ENCODE data around the gene ANP32D.
"Not testable (repeated sequence)": the region's sequence is repeated elsewhere in the genome, so short reads cannot be mapped to it uniquely, and the experiment has no call there.

ANP32D gene

DNA sequence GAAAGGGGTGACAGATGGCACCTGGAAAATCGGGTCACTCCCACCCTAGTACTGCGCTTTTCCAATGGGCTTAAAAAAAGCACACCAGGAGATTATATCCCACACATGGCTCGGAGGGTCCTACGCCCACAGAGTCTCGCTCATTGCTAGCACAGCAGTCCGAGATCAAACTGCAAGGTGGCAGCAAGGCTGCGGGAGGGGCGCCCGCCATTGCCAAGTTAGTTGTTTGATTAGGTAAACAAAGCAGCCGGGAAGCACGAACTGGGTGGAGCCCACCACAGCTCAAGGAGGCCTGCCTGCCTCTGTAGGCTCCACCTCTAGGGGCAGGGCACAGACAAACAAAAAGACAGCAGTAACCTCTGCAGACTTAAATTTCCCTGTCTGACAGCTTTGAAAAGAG lies 2.1 kb downstream of the ANP32D start:
- H3K4me1 ChIP-seq (ENCODE audit: control insufficient read depth, insufficient read depth, low read depth, low read length); H3K79me1 ChIP-seq (replicated peaks; ENCODE audit: low read length, poor library complexity, severe bottlenecking); H3K14ac ChIP-seq (ENCODE audit: low read length in 2 of 2); H3K27ac ChIP-seq (ENCODE audit: low read length, poor library complexity, severe bottlenecking); H2BK5ac ChIP-seq (ENCODE audit: low read depth, low read length, poor library complexity, severe bottlenecking); H4K8ac ChIP-seq (ENCODE audit: low read length); DNase-seq; H2BK120ac ChIP-seq (ENCODE audit: low read depth, low read length); H3K18ac ChIP-seq (ENCODE audit: low read depth in 1 of 2, low read length in 2 of 2); H2AK5ac ChIP-seq (ENCODE audit: low read length, severe bottlenecking); H4K91ac ChIP-seq (ENCODE audit: low read length); H3K9ac ChIP-seq (ENCODE audit: low read length); H3K4me3 ChIP-seq (ENCODE audit: insufficient read depth in 1 of 2, low read depth in 1 of 2, low read length in 2 of 2); H3K27me3 ChIP-seq (ENCODE audit: control insufficient read depth in 1 of 2, insufficient read depth in 1 of 2, low read length in 2 of 2); H2BK15ac ChIP-seq (ENCODE audit: low read depth, poor library complexity, severe bottlenecking); H3K36me3 ChIP-seq (ENCODE audit: control insufficient read depth in 1 of 2, insufficient read depth in 2 of 2, low read depth in 1 of 2, low read length in 2 of 2); H3K4ac ChIP-seq (ENCODE audit: low read depth in 1 of 2, low read length in 2 of 2); H3K4me2 ChIP-seq (ENCODE audit: low read length, poor library complexity, severe bottlenecking); H2AFZ ChIP-seq (ENCODE audit: low read depth, low read length); H3K23ac ChIP-seq (ENCODE audit: low read length in 2 of 2); H2BK12ac ChIP-seq (ENCODE audit: low read length in 2 of 2): not testable (repeated sequence)
- peaks cover 18% of the 10 kb centered on the region for H3K9me3 ChIP-seq (ENCODE audit: control insufficient read depth, low read length)
- 81% methylated on average over 11 of the region's 11 CpGs for WGBS

DNA sequence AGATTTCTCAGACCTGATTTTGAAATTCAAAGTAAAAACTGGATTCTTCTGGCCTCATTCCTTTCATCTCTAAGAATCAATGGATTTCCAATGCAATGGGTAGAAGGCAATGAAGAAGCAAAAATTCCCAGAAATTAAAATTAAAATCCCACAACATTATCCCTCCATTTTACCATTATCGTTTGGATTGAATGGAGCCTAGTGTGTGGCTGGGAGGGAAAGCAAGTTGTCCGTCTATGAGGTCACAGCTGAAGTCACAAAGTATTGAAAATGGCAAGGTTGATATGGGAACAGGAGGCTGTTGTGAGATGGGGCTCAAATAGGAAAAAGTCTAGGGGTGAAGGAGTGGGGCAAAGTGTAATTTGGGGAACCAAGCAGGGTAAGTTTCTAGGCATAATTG lies 9.8 kb downstream of the ANP32D start, which contains the start of gene C12orf54:
Gene C12orf54, plus strand, starts transcription at position 301 of the 400 bp plus-strand sequence. CDS start 799 bp downstream, outside the sequence.
- Histone ChIP-seq H4K91ac (ENCODE audit: low read length) (no peak within 1 kb of the TSS), H3K79me1 (replicated peaks; ENCODE audit: low read length, poor library complexity, severe bottlenecking) (no peaks in the 10 kb centered on the region), H3K4me1 (ENCODE audit: control insufficient read depth, insufficient read depth, low read depth, low read length) (no peaks in the 10 kb centered on the region), H3K4me2 (ENCODE audit: low read length, poor library complexity, severe bottlenecking) (no peak within 1 kb of the TSS), H3K14ac (ENCODE audit: low read length in 2 of 2) (no peak within 1 kb of the TSS), H4K8ac (ENCODE audit: low read length) (no peak within 1 kb of the TSS), H3K18ac (ENCODE audit: low read depth in 1 of 2, low read length in 2 of 2) (no peak within 1 kb of the TSS), H3K27ac (ENCODE audit: low read length, poor library complexity, severe bottlenecking) (no peak within 1 kb of the TSS), H3K9me3 (ENCODE audit: control insufficient read depth, low read length) (no peaks in the 10 kb centered on the region), H2BK5ac (ENCODE audit: low read depth, low read length, poor library complexity, severe bottlenecking) (no peak within 1 kb of the TSS), H2BK12ac (ENCODE audit: low read length in 2 of 2) (no peak within 1 kb of the TSS), H3K4ac (ENCODE audit: low read depth in 1 of 2, low read length in 2 of 2) (no peak within 1 kb of the TSS), H2BK120ac (ENCODE audit: low read depth, low read length) (no peak within 1 kb of the TSS), H3K27me3 (ENCODE audit: control insufficient read depth in 1 of 2, insufficient read depth in 1 of 2, low read length in 2 of 2) (peaks cover 7 to 11% of the 10 kb centered on the region in 2 experiments), H3K4me3 (ENCODE audit: insufficient read depth in 1 of 2, low read depth in 1 of 2, low read length in 2 of 2) (no peak within 1 kb of the TSS), H3K23ac (ENCODE audit: low read length in 2 of 2) (no peak within 1 kb of the TSS), H2AFZ (ENCODE audit: low read depth, low read length) (no peak within 1 kb of the TSS), H2AK5ac (ENCODE audit: low read length, severe bottlenecking) (no peak within 1 kb of the TSS), H3K9ac (ENCODE audit: low read length) (no peak within 1 kb of the TSS), H3K36me3 (ENCODE audit: control insufficient read depth in 1 of 2, insufficient read depth in 2 of 2, low read depth in 1 of 2, low read length in 2 of 2) (no peaks in the 10 kb centered on the region), H2BK15ac (ENCODE audit: low read depth, poor library complexity, severe bottlenecking) (no peak within 1 kb of the TSS)
- DNase-seq = no peak
- WGBS = 91% methylated on average over 2 of the region's 2 CpGs

DNA sequence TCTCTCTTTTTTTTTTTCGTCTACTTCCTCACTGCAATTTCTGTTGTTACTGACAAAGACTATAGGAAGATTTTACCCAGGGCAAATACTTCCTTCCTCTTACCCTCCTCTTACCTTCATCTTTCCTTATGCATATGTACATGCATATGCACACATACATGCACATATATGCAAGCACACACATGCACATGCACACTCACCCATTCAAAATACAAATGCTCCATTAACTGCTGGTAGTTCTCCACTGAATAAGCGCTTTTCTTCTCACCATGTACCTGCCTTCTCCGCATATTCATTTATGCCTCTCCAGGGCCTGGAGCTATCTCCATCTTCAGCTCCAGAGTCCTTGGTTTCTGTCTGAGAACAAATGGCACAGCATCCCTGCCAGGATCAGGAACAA lies 10.6 kb downstream of the ANP32D start:
- Histone ChIP-seq H2BK120ac (ENCODE audit: low read depth, low read length) (no peak overlapping the region), H2BK5ac (ENCODE audit: low read depth, low read length, poor library complexity, severe bottlenecking) (no peak overlapping the region), H3K9ac (ENCODE audit: low read length) (no peak overlapping the region), H2AK5ac (ENCODE audit: low read length, severe bottlenecking) (no peak overlapping the region), H3K4me1 (ENCODE audit: control insufficient read depth, insufficient read depth, low read depth, low read length) (no peaks in the 10 kb centered on the region), H3K14ac (ENCODE audit: low read length in 2 of 2) (no peak overlapping the region), H3K79me1 (replicated peaks; ENCODE audit: low read length, poor library complexity, severe bottlenecking) (no peaks in the 10 kb centered on the region), H2BK15ac (ENCODE audit: low read depth, poor library complexity, severe bottlenecking) (no peak overlapping the region), H2BK12ac (ENCODE audit: low read length in 2 of 2) (no peak overlapping the region), H3K4me2 (ENCODE audit: low read length, poor library complexity, severe bottlenecking) (no peak overlapping the region), H3K27ac (ENCODE audit: low read length, poor library complexity, severe bottlenecking) (no peak overlapping the region), H3K23ac (ENCODE audit: low read length in 2 of 2) (no peak overlapping the region), H2AFZ (ENCODE audit: low read depth, low read length) (no peak overlapping the region), H4K91ac (ENCODE audit: low read length) (no peak overlapping the region), H3K18ac (ENCODE audit: low read depth in 1 of 2, low read length in 2 of 2) (no peak overlapping the region), H3K27me3 (ENCODE audit: control insufficient read depth in 1 of 2, insufficient read depth in 1 of 2, low read length in 2 of 2) (peaks cover 7 to 11% of the 10 kb centered on the region in 2 experiments), H3K36me3 (ENCODE audit: control insufficient read depth in 1 of 2, insufficient read depth in 2 of 2, low read depth in 1 of 2, low read length in 2 of 2) (no peaks in the 10 kb centered on the region), H3K9me3 (ENCODE audit: control insufficient read depth, low read length) (no peaks in the 10 kb centered on the region), H4K8ac (ENCODE audit: low read length) (no peak overlapping the region), H3K4ac (ENCODE audit: low read depth in 1 of 2, low read length in 2 of 2) (no peak overlapping the region), H3K4me3 (ENCODE audit: insufficient read depth in 1 of 2, low read depth in 1 of 2, low read length in 2 of 2) (no peak overlapping the region)
- no peak for DNase-seq
- 72% methylated on average over 3 of the region's 3 CpGs for WGBS

DNA sequence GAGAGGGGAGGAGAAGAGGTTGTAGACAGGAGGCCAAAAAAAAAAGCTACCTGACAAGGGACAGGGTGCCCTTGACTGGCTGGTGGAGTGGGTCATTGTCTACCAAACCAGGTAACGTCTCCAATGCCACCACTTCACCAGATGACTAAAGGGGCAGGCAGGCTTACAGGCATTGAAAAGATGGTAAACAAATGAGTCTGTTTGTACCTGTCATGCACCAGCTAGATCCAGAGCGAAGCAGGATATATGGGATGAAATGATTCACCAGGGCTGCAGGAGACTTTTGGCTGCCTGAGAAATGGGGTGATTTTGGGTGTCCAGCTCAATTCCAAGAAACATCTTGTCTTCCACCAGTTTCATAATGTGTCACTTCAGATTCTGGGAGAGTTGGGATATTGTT lies 13.9 kb downstream of the ANP32D start:
- 7% methylated on average over 2 of the region's 2 CpGs for WGBS
- H2BK5ac ChIP-seq (ENCODE audit: low read depth, low read length, poor library complexity, severe bottlenecking) = no peak overlapping the region

More for the DNA sequence above, 13.9 kb downstream of the ANP32D start:
- no peaks in the 10 kb centered on the region for H3K9me3 ChIP-seq (ENCODE audit: control insufficient read depth, low read length)
- H3K14ac ChIP-seq (ENCODE audit: low read length in 2 of 2) = no peak overlapping the region
- H2BK15ac ChIP-seq (ENCODE audit: low read depth, poor library complexity, severe bottlenecking) = no peak overlapping the region
- no peak overlapping the region for H3K18ac ChIP-seq (ENCODE audit: low read depth in 1 of 2, low read length in 2 of 2)
- H3K4me2 ChIP-seq (ENCODE audit: low read length, poor library complexity, severe bottlenecking) = no peak overlapping the region
- no peaks in the 10 kb centered on the region for H3K36me3 ChIP-seq (ENCODE audit: control insufficient read depth in 1 of 2, insufficient read depth in 2 of 2, low read depth in 1 of 2, low read length in 2 of 2)
- H2BK120ac ChIP-seq (ENCODE audit: low read depth, low read length) = no peak overlapping the region
- H2AK5ac ChIP-seq (ENCODE audit: low read length, severe bottlenecking) = no peak overlapping the region
- H2AFZ ChIP-seq (ENCODE audit: low read depth, low read length) = no peak overlapping the region
- no peak overlapping the region for H3K27ac ChIP-seq (ENCODE audit: low read length, poor library complexity, severe bottlenecking)
- H3K79me1 ChIP-seq (replicated peaks; ENCODE audit: low read length, poor library complexity, severe bottlenecking) = no peaks in the 10 kb centered on the region
- no peak overlapping the region for H2BK12ac ChIP-seq (ENCODE audit: low read length in 2 of 2)
- H3K9ac ChIP-seq (ENCODE audit: low read length) = no peak overlapping the region
- H4K91ac ChIP-seq (ENCODE audit: low read length) = no peak overlapping the region
- H3K4me1 ChIP-seq (ENCODE audit: control insufficient read depth, insufficient read depth, low read depth, low read length) = no peaks in the 10 kb centered on the region
- no peak overlapping the region for H3K4me3 ChIP-seq (ENCODE audit: insufficient read depth in 1 of 2, low read depth in 1 of 2, low read length in 2 of 2)
- H3K4ac ChIP-seq (ENCODE audit: low read depth in 1 of 2, low read length in 2 of 2) = no peak overlapping the region
- peaks cover 7 to 11% of the 10 kb centered on the region in 2 experiments for H3K27me3 ChIP-seq (ENCODE audit: control insufficient read depth in 1 of 2, insufficient read depth in 1 of 2, low read length in 2 of 2)
- H3K23ac ChIP-seq (ENCODE audit: low read length in 2 of 2) = no peak overlapping the region
- DNase-seq = no peak
- H4K8ac ChIP-seq (ENCODE audit: low read length) = no peak overlapping the region
